ENCODE results near the gene MYO10. TPM values are rescaled to one million over a fixed set of nuclear protein-coding genes. Genes with fewer than 3 reads are reported as not detected.

The MYO10 gene
- total RNA-seq, 6 donors from 2014 or later, result 31.9 to 135 (median 57.7) TPM

DNA sequence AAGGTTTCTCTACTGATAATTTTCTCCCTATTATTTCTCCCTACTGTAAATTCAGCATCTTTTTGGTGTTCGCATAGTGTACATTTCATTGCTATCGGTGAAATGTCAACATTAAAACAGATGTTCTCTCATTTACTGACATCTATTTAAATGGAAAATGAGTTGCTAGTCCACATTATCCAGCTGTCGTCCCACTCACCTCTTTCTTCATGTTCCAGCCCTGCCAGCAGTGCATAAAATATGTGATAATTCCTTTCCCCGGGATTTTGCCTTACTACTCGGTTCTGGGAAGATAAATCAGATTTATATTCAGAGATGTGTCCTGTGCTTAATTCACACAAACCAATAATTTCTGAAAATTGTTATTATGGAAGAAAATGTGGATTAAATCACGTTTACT lies 155.8 kb downstream of the MYO10 start:
- no peak for ATAC-seq (ENCODE audit: low FRiP score in 2 of 2)
- no peak overlapping the region for H3K4me3 ChIP-seq
- 79 to 85% methylated on average over 6 of the region's 6 CpGs for WGBS, 2 donors
- TF ChIP-seq POLR2A (IDR thresholded peaks at IDR 0.05) (no peak), EP300 (IDR thresholded peaks at IDR 0.05) (no peak), POLR2AphosphoS5 (IDR thresholded peaks at IDR 0.05) (no peak)
- TF ChIP-seq, protein P1, sequence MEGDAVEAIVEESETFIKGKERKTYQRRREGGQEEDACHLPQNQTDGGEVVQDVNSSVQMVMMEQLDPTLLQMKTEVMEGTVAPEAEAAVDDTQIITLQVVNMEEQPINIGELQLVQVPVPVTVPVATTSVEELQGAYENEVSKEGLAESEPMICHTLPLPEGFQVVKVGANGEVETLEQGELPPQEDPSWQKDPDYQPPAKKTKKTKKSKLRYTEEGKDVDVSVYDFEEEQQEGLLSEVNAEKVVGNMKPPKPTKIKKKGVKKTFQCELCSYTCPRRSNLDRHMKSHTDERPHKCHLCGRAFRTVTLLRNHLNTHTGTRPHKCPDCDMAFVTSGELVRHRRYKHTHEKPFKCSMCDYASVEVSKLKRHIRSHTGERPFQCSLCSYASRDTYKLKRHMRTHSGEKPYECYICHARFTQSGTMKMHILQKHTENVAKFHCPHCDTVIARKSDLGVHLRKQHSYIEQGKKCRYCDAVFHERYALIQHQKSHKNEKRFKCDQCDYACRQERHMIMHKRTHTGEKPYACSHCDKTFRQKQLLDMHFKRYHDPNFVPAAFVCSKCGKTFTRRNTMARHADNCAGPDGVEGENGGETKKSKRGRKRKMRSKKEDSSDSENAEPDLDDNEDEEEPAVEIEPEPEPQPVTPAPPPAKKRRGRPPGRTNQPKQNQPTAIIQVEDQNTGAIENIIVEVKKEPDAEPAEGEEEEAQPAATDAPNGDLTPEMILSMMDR (IDR thresholded peaks at IDR 0.05), result no peak
- peaks cover 0 to 9% (median 3%) of the 10 kb centered on the region in 4 donors for H3K4me1 ChIP-seq
- no peaks in the 10 kb centered on the region for H3K27me3 ChIP-seq
- peaks cover 0 to 44% (median 4%) of the 10 kb centered on the region in 4 donors for H3K36me3 ChIP-seq
- H3K9me3 ChIP-seq, result no peaks in the 10 kb centered on the region
- DNase-seq, result no peak
- H3K27ac ChIP-seq, result peak overlapping the region in 1 of 4 donors; percentile 28

DNA sequence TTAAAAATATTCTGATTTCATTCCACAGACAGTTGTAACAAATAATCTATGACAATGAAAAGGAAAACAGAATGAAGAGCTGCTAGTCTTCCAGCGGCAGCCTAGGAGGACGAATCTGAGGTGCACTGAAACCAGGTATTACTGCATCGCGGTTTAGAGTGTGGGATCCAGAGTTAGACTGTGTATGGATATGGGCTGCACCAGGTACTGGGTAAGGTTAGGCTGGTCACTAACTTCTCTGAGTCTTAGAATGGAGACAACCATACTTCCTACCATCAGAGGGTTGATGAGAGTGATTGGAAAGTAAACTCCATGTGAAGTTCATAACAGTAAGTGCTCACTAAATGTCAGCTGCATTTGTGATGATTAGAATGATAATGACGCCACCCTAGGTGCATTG lies 158.7 kb downstream of the MYO10 start:
- ATAC-seq (ENCODE audit: low FRiP score in 2 of 2) (peak in 1 of 2 donors; percentile 55), DNase-seq (no peak)
- TF ChIP-seq EP300 (IDR thresholded peaks at IDR 0.05) (no peak), POLR2AphosphoS5 (IDR thresholded peaks at IDR 0.05) (no peak), POLR2A (IDR thresholded peaks at IDR 0.05) (no peak)
- TF ChIP-seq, protein P1 (IDR thresholded peaks at IDR 0.05), result no peak
- Histone ChIP-seq H3K27ac (peak overlapping the region in 1 of 4 donors; percentile 46), H3K4me1 (peaks cover 0 to 11% (median 6%) of the 10 kb centered on the region in 4 donors), H3K27me3 (no peaks in the 10 kb centered on the region), H3K9me3 (no peaks in the 10 kb centered on the region), H3K4me3 (no peak overlapping the region), H3K36me3 (peaks cover 0 to 35% (median 2%) of the 10 kb centered on the region in 4 donors)
- WGBS, 2 donors, result 93 to 94% methylated on average over 5 of the region's 5 CpGs

DNA sequence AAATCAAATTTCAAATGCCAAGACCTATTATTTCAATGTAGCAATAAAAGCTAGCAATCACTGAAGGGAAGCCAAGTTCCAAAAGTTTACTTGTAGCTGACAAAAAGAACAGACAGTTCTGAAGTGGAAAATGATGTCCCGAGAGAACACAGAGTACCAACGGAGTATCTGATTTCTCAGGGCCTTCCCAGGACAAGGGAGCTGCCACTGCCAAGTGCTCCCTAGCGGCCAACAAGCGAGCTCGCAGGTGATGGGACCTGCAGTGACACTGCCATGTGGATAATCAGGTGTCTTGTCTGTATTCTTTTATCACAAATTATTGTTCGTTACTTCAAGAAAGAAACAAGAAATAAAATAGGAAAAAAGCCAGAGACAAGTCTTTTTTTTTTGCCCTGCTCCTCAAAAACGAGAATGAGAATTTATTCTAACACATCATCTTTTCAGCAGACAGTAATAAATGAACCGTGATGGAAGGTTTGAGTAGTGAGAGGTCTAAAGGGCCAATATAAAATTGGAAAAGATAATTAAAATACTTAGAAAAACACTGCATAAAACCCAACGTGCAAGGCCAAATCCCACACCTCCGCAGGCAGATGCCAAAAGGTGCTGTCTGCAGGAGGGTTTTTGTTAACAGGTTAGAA lies 159.4 kb downstream of the MYO10 start:
- Histone ChIP-seq H3K9me3 (no peaks in the 10 kb centered on the region), H3K27ac (peak overlapping the region in 3 of 4 donors; percentile 26 to 57 (median 46)), H3K4me1 (peaks cover 0 to 11% (median 6%) of the 10 kb centered on the region in 4 donors), H3K4me3 (no peak overlapping the region), H3K36me3 (peaks cover 0 to 29% (median 0%) of the 10 kb centered on the region in 4 donors), H3K27me3 (no peaks in the 10 kb centered on the region)
- WGBS, 2 donors, result 52 to 62% methylated on average over 10 of the region's 10 CpGs
- ATAC-seq (ENCODE audit: low FRiP score in 2 of 2) (no peak), DNase-seq (no peak)
- TF ChIP-seq, protein P1 (IDR thresholded peaks at IDR 0.05), result peak in 3 of 6 experiments; percentile 8 to 30 (median 26)
- no peak for TF ChIP-seq POLR2A (IDR thresholded peaks at IDR 0.05)
- peak in 1 of 2 donors; percentile 72 for TF ChIP-seq POLR2AphosphoS5 (IDR thresholded peaks at IDR 0.05)
- peak in 2 of 4 donors; percentile 93 to 95 for TF ChIP-seq EP300 (IDR thresholded peaks at IDR 0.05)

DNA sequence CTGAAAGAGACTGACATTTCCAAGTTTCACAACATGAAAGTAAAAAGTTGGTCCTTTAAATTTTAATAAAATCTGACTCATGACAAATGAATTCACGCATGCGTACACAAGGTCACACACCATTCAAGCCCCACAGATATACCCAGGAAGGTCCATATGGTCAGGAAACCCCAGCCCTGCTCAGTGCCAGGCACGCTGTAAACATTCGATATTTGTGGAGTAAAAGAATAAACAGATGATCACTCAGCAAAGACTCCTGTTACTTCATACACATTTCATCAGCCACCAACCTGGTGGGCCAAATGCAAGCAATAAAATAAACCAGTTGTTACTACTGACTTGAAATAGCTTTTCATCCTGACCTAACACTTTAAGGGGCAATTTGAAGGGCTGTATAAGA lies 161.3 kb downstream of the MYO10 start:
- no peaks in the 10 kb centered on the region for H3K27me3 ChIP-seq
- H3K4me3 ChIP-seq, result no peak overlapping the region
- no peaks in the 10 kb centered on the region for H3K9me3 ChIP-seq
- H3K27ac ChIP-seq, result peak overlapping the region in 3 of 4 donors; percentile 7 to 65 (median 46)
- no peak for DNase-seq
- TF ChIP-seq EP300 (IDR thresholded peaks at IDR 0.05) (no peak), POLR2AphosphoS5 (IDR thresholded peaks at IDR 0.05) (peak in 1 of 2 donors; percentile 9)
- TF ChIP-seq, protein P1 (IDR thresholded peaks at IDR 0.05), result no peak
- no peak for ATAC-seq (ENCODE audit: low FRiP score in 2 of 2)
- H3K4me1 ChIP-seq, result peaks cover 0 to 11% (median 6%) of the 10 kb centered on the region in 4 donors
- peaks cover 0 to 22% (median 4%) of the 10 kb centered on the region in 4 donors for H3K36me3 ChIP-seq
- 70 to 83% methylated on average over 4 of the region's 4 CpGs for WGBS, 2 donors

Measured in upper lobe of left lung (tissue), 6 donors.